Stomach (tissue), 9 donors: ENCODE data around the gene TPCN1. TPM values are rescaled to one million over a fixed set of nuclear protein-coding genes. Genes with fewer than 3 reads are reported as not detected.

ENCODE experiments used
- DNase-seq, 2 donors: peaks; one replicate each; pipeline versions ENCODE4 v3.0.0 to v3.0.0-alpha.2; 2013 to 2019
- H3K27ac ChIP-seq, 5 donors: fragments of 200-600 bp in 4 of 5; sonication (generic) in 4 of 5; one replicate each; pipeline ENCODE4 v1.5.1; 2013 to 2019; ENCODE audit warnings: mild to moderate bottlenecking in 1 of 5, moderate library complexity in 1 of 5
- H3K27me3 ChIP-seq, 3 donors: fragments of 200-600 bp; sonication (generic); one replicate each; pipeline ENCODE4 v1.5.1; 2017 to 2019; ENCODE audit warnings: mixed run types in 1 of 3
- H3K36me3 ChIP-seq, 4 donors: fragments of 200-600 bp; sonication (generic); 1 replicate in 3 of 4; 2 replicates in 1 of 4; pipeline ENCODE4 v1.5.1; 2016 to 2019
- H3K4me1 ChIP-seq, 4 donors: fragments of 200-600 bp; sonication (generic); one replicate each; pipeline ENCODE4 v1.5.1; 2016 to 2019
- H3K4me3 ChIP-seq, 4 donors: fragments of 200-600 bp; sonication (generic) in 3 of 4; one replicate each; pipeline ENCODE4 v1.5.1; 2016 to 2019; ENCODE audit warnings: mild to moderate bottlenecking in 1 of 4
- H3K9me3 ChIP-seq, 4 donors: fragments of 200-600 bp; sonication (generic); one replicate each; pipeline ENCODE4 v1.5.1; 2016 to 2019
- CTCF ChIP-seq, 7 experiments: fragments of 450-650 bp in 4 of 7; fragments of 200-600 bp in 3 of 7; sonication (generic) in 3 of 7; IDR thresholded peaks; one replicate each; pipeline ENCODE4 v1.5.1; 2016 to 2019; ENCODE audit warnings: antibody characterized with exemption in 7 of 7, control low read depth in 2 of 7, mild to moderate bottlenecking in 1 of 7
- EP300 ChIP-seq: sonication (generic); formaldehyde crosslinking; IDR thresholded peaks from one replicate; pipeline ENCODE4 v1.6.1; 2017; ENCODE audit warnings: antibody characterized with exemption
- POLR2A ChIP-seq, 4 donors: fragments of 450-650 bp; IDR thresholded peaks; one replicate each; pipeline ENCODE4 v1.6.1; 2016; ENCODE audit warnings: antibody characterized with exemption in 4 of 4, control low read depth in 2 of 4, mild to moderate bottlenecking in 1 of 4, moderate library complexity in 1 of 4
- POLR2AphosphoS5 ChIP-seq, 3 donors: sonication (generic); formaldehyde crosslinking; IDR thresholded peaks; one replicate each; pipeline ENCODE4 v1.6.1; 2016; ENCODE audit warnings: antibody characterized with exemption in 3 of 3
- WGBS, 5 donors: extraction: QIAGEN DNeasy Blood & Tissue Kit in 3 of 5; methylation state at CpG; one replicate each; pipeline versions ENCODE4 v1.1.5 to v1.1.7; 2013 to 2018; 5-methylcytosine and 5-hydroxymethylcytosine counted together
- intact Hi-C: fragments of 100-400 bp; cut with DNase I; formaldehyde crosslinking; loops from one replicate; pipeline ENCODE4 v1.15.1; 2023; ENCODE audit warnings: low total_unique reads
- polyA plus RNA-seq, 3 donors: library from polyadenylated mRNA; stranded (reverse); fragments of 200-250 nt; gene quantifications; one replicate each; pipeline ENCODE4 v1.2.3, GENCODE V29; 2013
- total RNA-seq, 5 donors: library from RNA; depleted of rRNA; stranded (reverse); fragments of >200 nt; gene quantifications; one replicate each; pipeline versions ENCODE4 v1.1.0 to v1.2.3, GENCODE V29; 2014 to 2016
- donor health status: healthy with polysubstance abuse.
- donor health status: Bipolar disorder and iron deficiency.
- donor health status: healthy.

Gene TPCN1
- total and polyA plus RNA-seq, 8 donors, result 5.8 to 78.2 (median 30.2) TPM

DNA sequence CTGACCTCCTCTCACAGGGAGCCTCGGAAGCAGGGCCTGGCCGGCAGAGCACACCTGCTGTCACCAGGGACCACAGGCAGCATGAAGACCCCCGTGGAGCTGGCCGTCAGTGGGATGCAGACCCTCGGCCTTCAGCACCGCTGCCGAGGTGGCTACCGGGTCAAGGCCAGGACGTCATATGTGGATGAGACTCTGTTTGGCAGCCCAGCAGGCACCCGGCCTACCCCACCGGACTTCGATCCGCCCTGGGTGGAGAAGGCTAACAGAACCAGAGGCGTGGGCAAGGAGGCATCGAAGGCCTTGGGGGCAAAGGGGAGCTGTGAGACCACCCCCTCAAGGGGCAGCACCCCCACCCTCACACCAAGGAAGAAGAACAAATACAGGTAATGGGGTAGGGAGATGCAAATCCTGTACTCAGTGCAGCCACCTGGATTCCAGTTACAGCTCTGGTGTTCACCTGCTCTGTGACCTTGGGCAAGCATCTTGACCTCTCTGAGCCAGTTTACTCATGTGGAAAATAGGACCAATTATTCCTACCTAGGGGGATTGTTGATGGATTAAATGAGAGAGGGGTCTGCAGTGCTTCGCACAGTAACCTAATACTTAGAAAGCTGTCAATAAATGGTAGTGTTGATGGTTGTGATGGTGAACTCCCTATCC is 34.5 kb upstream of the TPCN1 start:
- no peak for DNase-seq

GRCh38 chr12:113189361-113189760 is 31.9 kb upstream of the TPCN1 start:
- Histone ChIP-seq H3K36me3 (peaks cover 17 to 41% (median 38%) of the 10 kb centered on the region in 4 donors), H3K4me3 (no peak overlapping the region), H3K4me1 (peaks cover 14 to 42% (median 23%) of the 10 kb centered on the region in 4 donors), H3K27me3 (no peaks in the 10 kb centered on the region), H3K9me3 (no peaks in the 10 kb centered on the region), H3K27ac (no peak overlapping the region)
- 61 to 90% (median 70%) methylated on average over 2 of the region's 2 CpGs for WGBS, 5 donors
- intact Hi-C loops, result no loop called here
- TF ChIP-seq CTCF (IDR thresholded peaks at IDR 0.05) (no peak), EP300 (no peak), POLR2AphosphoS5 (IDR thresholded peaks at IDR 0.05) (no peak), POLR2A (IDR thresholded peaks at IDR 0.05) (no peak)
- DNase-seq, result no peak

More for the DNA sequence above, 34.5 kb upstream of the TPCN1 start:
- Histone ChIP-seq H3K36me3 (peaks cover 12 to 41% (median 31%) of the 10 kb centered on the region in 4 donors), H3K4me1 (peaks cover 24 to 49% (median 31%) of the 10 kb centered on the region in 4 donors), H3K27ac (peak overlapping the region in 2 of 5 donors; percentile 96 to 98), H3K4me3 (peak overlapping the region in 3 of 4 donors; percentile 67 to 86 (median 86)), H3K9me3 (no peaks in the 10 kb centered on the region), H3K27me3 (no peaks in the 10 kb centered on the region)
- intact Hi-C loops, result no loop called here
- WGBS, 5 donors, result 71 to 81% (median 76%) methylated on average over 12 to 16 of the region's 16 CpGs
- TF ChIP-seq POLR2AphosphoS5 (IDR thresholded peaks at IDR 0.05) (no peak), EP300 (no peak), POLR2A (IDR thresholded peaks at IDR 0.05) (no peak), CTCF (IDR thresholded peaks at IDR 0.05) (no peak)

GRCh38 chr12:113190761-113191160 is 30.5 kb upstream of the TPCN1 start:
- 92 to 98% (median 93%) methylated on average over 4 of the region's 4 CpGs for WGBS, 5 donors
- Histone ChIP-seq H3K27ac (no peak overlapping the region), H3K9me3 (no peaks in the 10 kb centered on the region), H3K4me3 (no peak overlapping the region), H3K4me1 (peaks cover 13 to 39% (median 21%) of the 10 kb centered on the region in 4 donors), H3K36me3 (peaks cover 17 to 41% (median 38%) of the 10 kb centered on the region in 4 donors), H3K27me3 (no peaks in the 10 kb centered on the region)
- intact Hi-C loops, result no loop called here
- no peak for TF ChIP-seq EP300
- no peak for TF ChIP-seq CTCF (IDR thresholded peaks at IDR 0.05)
- no peak for TF ChIP-seq POLR2A (IDR thresholded peaks at IDR 0.05)
- no peak for TF ChIP-seq POLR2AphosphoS5 (IDR thresholded peaks at IDR 0.05)
- DNase-seq, result no peak

GRCh38 chr12:113191227-113191626 is 30.0 kb upstream of the TPCN1 start:
- WGBS, 5 donors, result 90 to 94% (median 93%) methylated on average over 18 to 19 of the region's 19 CpGs
- intact Hi-C loops, result no loop called here

More at GRCh38 chr12:113191227-113191626, 30.0 kb upstream of the TPCN1 start:
- Histone ChIP-seq H3K4me3 (no peak overlapping the region), H3K36me3 (peaks cover 17 to 41% (median 38%) of the 10 kb centered on the region in 4 donors), H3K9me3 (no peaks in the 10 kb centered on the region), H3K27me3 (no peaks in the 10 kb centered on the region), H3K4me1 (peaks cover 9 to 34% (median 18%) of the 10 kb centered on the region in 4 donors), H3K27ac (no peak overlapping the region)
- TF ChIP-seq CTCF (IDR thresholded peaks at IDR 0.05) (no peak), EP300 (no peak), POLR2AphosphoS5 (IDR thresholded peaks at IDR 0.05) (no peak), POLR2A (IDR thresholded peaks at IDR 0.05) (no peak)
- DNase-seq, result no peak
